ACHN (cell line): Measurements from ENCODE around the gene FFAR3.
"Not testable (repeated sequence)": the region's sequence is repeated elsewhere in the genome, so short reads cannot be mapped to it uniquely, and the experiment has no call there.

ENCODE experiments used
- DNase-seq: peaks from one replicate; pipeline ENCODE4 v3.0.0-alpha.2; 2015
- in situ Hi-C: cut with HindIII; loops from 2 replicates; pipeline ENCODE4 v1.10.0; 2017; ENCODE audit warnings: low sequenced_read_pairs, low pct_ligation_motif_present, low pct_unique_long_range_greater_than_20kb

Gene FFAR3

DNA sequence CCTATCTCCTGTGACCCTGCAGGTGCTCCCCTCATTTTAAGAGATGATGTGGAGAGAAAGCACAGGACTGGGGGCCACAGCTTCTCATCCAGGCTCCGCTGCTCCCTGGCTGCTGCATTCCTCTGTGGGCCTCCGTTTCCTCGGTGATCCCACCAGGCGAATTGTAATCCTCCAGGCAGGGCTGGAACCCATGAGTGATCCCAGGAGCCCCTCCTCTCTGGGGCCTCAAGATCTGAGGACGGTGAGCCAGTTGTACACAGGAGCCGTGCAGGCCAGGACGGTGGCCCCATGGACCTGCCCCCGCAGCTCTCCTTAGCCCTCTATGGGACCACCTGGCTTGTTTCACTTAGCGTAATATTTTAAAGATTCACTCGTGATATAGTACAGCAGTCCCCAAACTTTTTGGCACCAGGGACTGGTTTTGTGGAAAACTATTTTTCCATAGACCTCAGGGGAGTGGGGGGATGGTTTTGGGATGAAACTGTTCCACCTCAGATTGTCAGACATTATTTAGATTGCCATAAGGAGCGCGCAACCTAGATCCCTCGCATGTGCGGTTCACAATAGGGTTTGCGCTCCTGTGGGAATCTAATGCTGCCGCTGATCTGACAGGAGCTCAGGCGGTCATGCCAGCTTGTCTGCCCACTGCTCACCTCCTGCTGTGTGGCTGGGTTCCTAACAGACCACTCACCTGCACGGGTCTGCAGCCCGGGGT lies 5.6 kb downstream of the FFAR3 start:
- DNase-seq = no peak
- in situ Hi-C loops = no loop called here

DNA sequence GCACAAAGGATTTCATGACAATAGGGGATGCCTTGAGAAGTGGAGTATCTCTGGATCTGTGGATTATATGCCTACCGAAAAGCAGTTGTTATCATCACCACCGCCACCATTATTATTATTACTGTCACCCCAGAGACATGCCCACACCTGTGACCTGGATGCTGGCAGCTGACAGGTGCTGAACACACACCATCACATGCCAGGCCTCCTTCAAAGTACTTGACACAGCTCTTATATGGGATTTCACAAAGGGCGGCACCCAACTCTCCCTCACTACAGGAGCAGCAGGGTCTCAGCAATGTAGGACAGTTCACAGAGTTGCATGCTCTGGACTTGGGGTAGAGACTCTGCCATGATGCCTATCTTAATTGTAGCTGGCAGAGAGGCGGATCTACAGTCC lies 7.0 kb downstream of the FFAR3 start:
- no peak for DNase-seq
- in situ Hi-C loops = no loop called here

DNA sequence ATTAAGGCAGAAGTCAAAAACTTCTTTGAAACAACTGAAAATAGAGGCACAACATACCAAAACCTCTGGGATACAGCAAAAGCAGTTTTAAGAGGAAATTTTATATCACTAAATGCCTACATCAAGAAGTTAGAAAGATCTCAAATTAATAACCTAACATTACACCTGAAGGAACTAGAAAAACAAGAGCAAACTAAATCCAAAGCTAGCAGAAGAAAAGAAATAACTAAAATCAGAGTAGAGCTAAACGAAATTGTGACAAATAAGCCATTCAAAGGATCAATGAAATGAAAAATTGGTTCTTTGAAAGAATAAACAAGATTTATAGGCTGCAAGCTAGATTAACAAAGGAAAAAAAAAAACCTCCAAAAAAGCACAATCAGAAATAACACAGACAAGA lies 10.1 kb downstream of the FFAR3 start:
- no peak for DNase-seq
- in situ Hi-C loops = no loop called here

GRCh38 chr19:35369522-35369921 lies 11.3 kb downstream of the FFAR3 start:
- DNase-seq = no peak
- in situ Hi-C loops = no loop called here

- no peak for DNase-seq
- in situ Hi-C loops = no loop called here
Observed at GRCh38 chr19:35370722-35371121, 12.5 kb downstream of the FFAR3 start, which contains the start of gene GPR42. Gene GPR42 (plus strand): TSS chr19:35371068. CDS start chr19:35371360, 292 bp downstream.

- no peak for DNase-seq
- in situ Hi-C loops = no loop called here
Observed at GRCh38 chr19:35373492-35373891, 15.2 kb downstream of the FFAR3 start.

- in situ Hi-C loops, DNase-seq: not testable (repeated sequence)
Observed at GRCh38 chr19:35374031-35374430, 15.8 kb downstream of the FFAR3 start.

DNA sequence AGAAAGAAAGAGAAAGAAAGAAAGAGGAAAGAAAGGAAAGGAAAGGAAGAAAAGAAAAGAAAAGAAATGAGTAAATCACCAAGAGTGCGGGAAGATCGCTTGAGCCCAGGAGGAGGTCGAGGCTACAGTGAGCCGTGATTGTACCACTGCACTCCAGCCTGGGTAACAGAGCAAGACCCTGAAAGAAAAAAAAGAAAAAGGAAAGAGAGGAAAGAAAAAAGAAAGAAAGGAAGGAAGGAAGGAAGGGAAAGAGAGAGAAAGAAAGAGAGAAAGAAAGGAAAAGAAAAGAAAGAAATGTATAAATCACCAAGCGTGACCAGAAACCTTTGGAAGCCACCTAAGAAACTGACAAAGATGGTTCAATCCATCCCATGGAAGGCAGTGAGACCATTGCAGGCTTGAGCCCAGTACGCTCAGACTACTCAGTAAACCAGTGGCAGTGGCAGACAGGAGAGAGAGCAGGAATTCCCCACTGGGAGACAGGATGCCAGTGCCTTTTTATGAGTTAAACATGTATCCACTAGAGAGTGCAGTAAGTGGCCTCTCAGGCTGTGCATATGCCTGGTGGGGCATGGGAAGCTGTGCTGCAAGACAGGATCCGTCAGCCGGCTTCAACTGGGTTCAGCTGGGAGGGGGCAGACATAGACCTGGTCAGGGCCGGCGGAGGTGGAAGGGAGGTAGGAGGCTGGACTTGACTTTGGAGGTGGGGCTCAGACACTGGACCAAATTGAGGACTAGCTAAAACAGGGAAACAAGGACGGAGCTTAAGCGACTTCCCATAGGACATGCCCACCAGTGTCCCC lies 17.4 kb downstream of the FFAR3 start:
- in situ Hi-C loops = no loop called here
- DNase-seq = no peak

DNA sequence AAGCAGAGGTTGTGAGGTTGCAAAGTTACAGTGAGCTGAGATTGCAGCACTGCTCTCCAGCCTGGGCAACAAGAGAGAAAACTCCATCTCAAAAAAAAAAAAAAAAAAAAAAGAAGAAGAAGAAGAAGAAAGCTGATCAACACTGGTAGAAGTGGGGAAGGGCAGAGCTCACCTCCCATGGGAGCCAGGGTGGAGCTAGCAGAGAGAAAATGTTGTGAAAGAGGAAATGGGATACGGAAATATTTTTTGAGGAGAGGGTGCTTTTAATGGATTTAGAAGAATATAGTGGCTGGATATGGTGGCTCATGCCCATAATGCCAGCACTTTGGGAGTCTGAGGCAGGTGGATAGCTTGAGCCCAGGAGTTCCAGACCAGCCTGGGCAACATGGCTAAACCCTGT lies 19.4 kb downstream of the FFAR3 start:
- in situ Hi-C loops = no loop called here
- no peak for DNase-seq

DNA sequence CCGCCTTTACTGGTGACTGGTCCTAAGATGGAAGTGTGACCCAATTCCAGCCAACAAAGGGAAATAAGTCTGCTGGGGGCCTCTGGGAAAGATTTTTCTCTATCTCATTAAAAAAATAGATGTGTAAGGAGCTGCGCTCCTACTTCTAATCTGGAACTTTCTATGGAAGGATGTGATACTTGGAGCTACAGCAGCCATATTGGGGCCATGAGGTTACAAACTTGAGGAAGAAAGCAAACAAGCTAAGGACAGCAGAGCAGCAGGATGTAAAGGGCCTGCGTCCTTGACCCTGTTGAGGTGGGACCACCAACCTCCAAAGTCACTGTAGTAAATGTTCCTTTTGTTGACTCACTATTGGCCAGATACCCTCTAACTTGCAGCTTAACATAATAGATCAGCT lies 20.1 kb downstream of the FFAR3 start:
- no peak for DNase-seq
- in situ Hi-C loops = no loop called here

DNA sequence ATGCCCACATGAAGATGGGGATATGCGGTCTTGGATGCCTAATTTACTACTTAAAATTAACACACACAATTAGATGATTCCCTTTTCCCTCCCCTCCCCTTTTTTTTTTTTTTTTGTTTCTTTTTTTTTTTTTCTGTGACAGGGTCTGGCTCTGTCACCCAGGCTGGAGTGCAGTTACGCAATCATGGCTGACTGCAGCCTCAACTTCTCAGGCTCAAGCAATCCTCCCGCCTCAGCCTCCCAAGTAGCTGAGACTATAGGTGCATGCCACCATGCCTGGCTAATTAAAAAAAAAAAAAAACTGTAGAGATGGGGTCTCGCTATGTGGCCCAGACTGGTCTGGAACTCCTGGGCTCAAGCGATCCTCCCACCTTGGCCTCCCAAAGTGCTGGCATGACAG lies 21.3 kb downstream of the FFAR3 start:
- in situ Hi-C loops, DNase-seq: not testable (repeated sequence)

GRCh38 chr19:35379992-35380391 lies 21.7 kb downstream of the FFAR3 start:
- no peak for DNase-seq
- in situ Hi-C loops = no loop called here

- in situ Hi-C loops = no loop called here
- DNase-seq = no peak
Observed at GRCh38 chr19:35380450-35381124, 22.3 kb downstream of the FFAR3 start.

- in situ Hi-C loops = no loop called here
- no peak for DNase-seq
Observed at GRCh38 chr19:35381318-35381717, 23.1 kb downstream of the FFAR3 start.

- in situ Hi-C loops = no loop called here
- no peak for DNase-seq
Observed at GRCh38 chr19:35381926-35382325, 23.7 kb downstream of the FFAR3 start.

DNA sequence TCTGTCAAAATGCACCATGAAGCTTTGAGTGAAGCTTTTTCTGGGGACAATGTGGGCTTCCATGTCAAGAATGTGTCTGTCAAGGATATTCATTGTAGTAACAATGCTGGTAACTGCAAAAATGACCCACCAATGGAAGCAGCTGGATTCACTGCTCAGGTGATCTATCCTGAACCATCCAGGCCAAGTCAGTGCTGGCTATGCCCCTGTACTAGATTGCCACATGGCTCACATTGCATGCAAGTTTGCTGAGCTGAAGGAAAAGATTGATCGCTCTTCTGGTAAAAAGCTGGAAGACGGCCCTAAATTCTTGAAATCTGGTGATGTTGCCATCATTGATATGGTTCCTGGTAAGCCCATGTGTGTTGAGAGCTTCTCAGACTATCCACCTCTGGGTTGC lies 25.3 kb downstream of the FFAR3 start:
- DNase-seq = no peak
- in situ Hi-C loops = no loop called here

- DNase-seq = no peak
- in situ Hi-C loops = no loop called here
Observed at GRCh38 chr19:35388277-35389054, 30.2 kb downstream of the FFAR3 start.

- in situ Hi-C loops = no loop called here
- no peak for DNase-seq
Observed at GRCh38 chr19:35389192-35389861, 31.1 kb downstream of the FFAR3 start.
